Activated naive CD4-positive, alpha-beta T cell treated with anti-CD3 and anti-CD28 coated beads, Interleukin-2, amount 50 U/mL, for 24 hours (primary cell): Measurements from ENCODE around the gene NOM1.
"Not testable (repeated sequence)": the region's sequence is repeated elsewhere in the genome, so short reads cannot be mapped to it uniquely, and the experiment has no call there.

Source experiments
- H3K27ac Mint-ChIP-seq: one replicate; pipeline ENCODE4 v1.8.0; 2021; ENCODE audit warnings: mild to moderate bottlenecking, mixed read lengths
- H3K27me3 Mint-ChIP-seq: one replicate; pipeline ENCODE4 v1.8.0; 2021; ENCODE audit warnings: mixed read lengths
- H3K36me3 Mint-ChIP-seq: one replicate; pipeline ENCODE4 v1.8.0; 2021; ENCODE audit warnings: mixed read lengths
- H3K4me1 Mint-ChIP-seq: one replicate; pipeline ENCODE4 v1.8.0; 2021; ENCODE audit warnings: mixed read lengths
- H3K4me3 Mint-ChIP-seq: one replicate; pipeline ENCODE4 v1.8.0; 2021; ENCODE audit warnings: mild to moderate bottlenecking, mixed read lengths
- H3K9me3 Mint-ChIP-seq: one replicate; pipeline ENCODE4 v1.8.0; 2021; ENCODE audit warnings: mixed read lengths

The NOM1 gene, protein sequence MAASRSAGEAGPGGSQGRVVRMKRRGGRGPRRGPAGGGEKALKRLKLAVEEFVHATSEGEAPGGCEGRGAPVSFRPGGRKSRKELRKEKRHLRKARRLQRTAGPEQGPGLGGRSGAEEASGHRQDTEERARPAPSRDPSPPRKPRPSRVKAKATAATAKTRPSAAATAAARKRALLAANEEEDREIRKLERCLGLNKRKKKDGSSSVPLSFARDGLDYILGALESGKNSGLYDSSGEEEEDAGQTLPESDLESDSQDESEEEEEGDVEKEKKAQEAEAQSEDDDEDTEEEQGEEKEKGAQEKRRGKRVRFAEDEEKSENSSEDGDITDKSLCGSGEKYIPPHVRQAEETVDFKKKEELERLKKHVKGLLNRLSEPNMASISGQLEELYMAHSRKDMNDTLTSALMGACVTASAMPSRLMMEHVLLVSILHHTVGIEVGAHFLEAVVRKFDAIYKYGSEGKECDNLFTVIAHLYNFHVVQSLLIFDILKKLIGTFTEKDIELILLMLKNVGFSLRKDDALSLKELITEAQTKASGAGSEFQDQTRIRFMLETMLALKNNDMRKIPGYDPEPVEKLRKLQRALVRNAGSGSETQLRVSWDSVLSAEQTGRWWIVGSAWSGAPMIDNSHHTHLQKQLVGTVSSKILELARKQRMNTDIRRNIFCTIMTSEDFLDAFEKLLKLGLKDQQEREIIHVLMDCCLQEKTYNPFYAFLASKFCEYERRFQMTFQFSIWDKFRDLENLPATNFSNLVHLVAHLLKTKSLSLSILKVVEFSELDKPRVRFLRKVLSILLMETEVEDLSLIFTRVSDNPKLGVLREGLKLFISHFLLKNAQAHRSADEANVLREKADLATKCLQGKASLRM

DNA sequence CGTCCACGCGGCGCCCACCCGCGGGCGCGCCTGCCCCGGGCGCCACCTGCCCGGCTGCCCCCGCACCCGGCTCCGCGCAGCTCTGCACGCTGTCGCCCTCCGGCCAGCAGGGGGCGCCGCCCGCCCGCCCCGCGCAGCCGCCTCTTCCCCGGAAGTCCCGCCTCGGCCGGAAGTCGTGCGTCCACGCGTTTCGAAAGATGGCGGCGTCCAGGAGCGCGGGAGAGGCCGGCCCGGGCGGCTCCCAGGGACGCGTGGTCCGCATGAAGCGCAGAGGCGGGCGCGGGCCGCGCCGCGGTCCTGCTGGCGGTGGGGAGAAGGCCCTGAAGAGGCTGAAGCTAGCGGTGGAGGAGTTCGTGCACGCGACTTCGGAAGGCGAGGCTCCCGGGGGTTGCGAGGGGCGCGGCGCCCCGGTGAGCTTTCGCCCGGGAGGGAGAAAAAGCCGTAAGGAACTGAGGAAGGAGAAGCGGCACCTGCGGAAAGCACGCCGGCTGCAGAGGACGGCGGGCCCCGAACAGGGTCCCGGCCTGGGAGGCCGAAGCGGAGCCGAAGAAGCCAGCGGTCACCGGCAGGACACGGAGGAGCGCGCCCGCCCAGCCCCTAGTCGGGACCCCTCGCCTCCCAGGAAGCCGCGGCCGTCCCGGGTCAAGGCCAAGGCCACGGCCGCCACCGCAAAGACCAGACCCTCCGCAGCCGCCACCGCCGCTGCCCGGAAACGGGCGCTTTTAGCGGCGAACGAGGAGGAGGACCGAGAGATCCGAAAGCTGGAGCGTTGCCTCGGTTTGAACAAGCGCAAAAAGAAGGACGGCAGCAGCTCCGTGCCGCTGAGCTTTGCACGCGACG lies at the start of gene NOM1:
TSS of gene NOM1 (plus strand) at position 172 of the 840 bp plus-strand sequence. CDS start at position 198, 26 bp downstream.
- Mint-ChIP-seq H3K4me1 (peaks cover 35% of the 10 kb centered on the region), H3K36me3 (peaks cover 8% of the 10 kb centered on the region), H3K27ac (peak within 1 kb of the TSS; percentile 96), H3K27me3 (no peaks in the 10 kb centered on the region), H3K9me3 (no peaks in the 10 kb centered on the region), H3K4me3 (peak within 1 kb of the TSS; percentile 98)

DNA sequence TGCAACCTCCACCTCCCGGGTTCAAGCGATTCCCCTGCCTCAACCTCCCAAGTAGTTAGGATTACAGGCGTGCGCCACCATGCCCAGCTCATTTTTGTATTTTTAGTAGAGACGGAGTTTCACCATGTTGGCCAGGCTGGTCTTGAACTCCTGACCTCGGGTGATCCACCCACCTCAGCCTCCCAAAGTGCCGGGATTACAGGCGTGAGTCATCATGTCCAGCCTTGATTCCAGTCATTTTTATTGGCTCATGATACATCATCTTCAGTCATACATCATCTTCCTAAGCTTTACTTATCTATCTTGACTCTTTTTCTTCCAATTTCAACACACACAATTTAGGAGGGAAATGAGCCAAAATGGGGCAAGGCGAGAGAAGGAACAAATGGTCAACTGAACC lies 49.4 kb upstream of the NOM1 start:
- H3K36me3 Mint-ChIP-seq, H3K27me3 Mint-ChIP-seq, H3K4me3 Mint-ChIP-seq, H3K27ac Mint-ChIP-seq, H3K9me3 Mint-ChIP-seq: not testable (repeated sequence)
- H3K4me1 Mint-ChIP-seq, result peaks cover 14% of the 10 kb centered on the region

DNA sequence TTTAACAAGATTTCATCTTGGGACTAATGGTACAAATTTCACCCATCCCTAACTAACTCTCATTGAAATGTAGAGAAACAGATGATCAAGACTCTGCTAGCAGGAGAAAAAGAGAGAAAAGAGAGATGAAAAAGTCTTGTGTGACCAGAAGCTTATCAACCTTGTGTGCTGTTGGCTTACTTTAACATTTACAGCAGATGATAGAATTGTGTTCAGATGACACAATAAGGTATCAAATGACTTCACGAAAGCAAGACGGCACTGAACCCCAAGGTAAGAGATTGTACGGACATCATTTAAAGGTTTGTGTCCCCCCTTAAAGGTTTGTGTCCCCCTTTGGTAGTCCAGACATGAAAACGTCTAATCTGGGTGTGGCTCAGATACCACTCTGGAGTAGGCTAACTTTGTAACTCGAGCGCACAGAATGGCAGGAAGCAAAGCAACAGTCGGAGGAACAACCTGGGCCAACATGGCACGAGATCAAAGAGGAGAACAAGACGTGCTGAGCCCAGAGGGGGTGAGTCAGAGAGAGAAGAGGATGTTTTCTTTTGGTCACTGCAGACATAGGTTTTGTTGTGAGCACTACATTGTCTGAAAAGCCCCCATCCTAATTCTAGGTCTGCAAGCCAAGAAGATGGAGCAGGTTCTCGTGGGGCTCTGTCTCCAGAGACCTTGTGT lies 46.1 kb upstream of the NOM1 start:
- Mint-ChIP-seq H3K36me3 (no peaks in the 10 kb centered on the region), H3K27me3 (no peaks in the 10 kb centered on the region), H3K4me1 (peaks cover 9% of the 10 kb centered on the region), H3K4me3 (peak overlapping the region; percentile 8), H3K9me3 (no peaks in the 10 kb centered on the region), H3K27ac (peak overlapping the region; percentile 57)

- Mint-ChIP-seq H3K27me3 (no peaks in the 10 kb centered on the region), H3K4me1 (peaks cover 13% of the 10 kb centered on the region), H3K9me3 (no peaks in the 10 kb centered on the region), H3K27ac (no peak overlapping the region), H3K36me3 (no peaks in the 10 kb centered on the region), H3K4me3 (no peak overlapping the region)
Observed at GRCh38 chr7:156906200-156906649, 43.3 kb upstream of the NOM1 start.

DNA sequence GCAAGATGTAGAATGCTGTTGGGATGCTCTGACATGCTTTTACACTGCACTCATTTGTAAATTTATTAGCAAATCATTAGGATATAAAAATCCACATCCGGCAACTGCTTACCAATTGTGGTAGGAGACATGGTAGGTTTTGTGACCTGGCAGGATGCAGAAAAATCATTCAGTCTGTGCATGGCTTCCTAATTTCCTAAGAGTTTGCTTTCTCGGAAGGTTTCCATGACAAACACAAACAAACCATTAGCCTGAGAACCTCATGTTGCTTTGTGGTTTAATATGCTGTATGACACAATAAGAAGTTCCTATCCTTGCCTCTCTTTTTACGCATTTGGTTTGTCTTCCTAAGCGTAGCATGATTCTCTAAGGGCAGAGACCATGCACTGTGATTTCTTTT lies 41.9 kb upstream of the NOM1 start:
- H3K27ac Mint-ChIP-seq, result no peak overlapping the region
- peaks cover 4% of the 10 kb centered on the region for H3K27me3 Mint-ChIP-seq
- no peaks in the 10 kb centered on the region for H3K9me3 Mint-ChIP-seq
- no peaks in the 10 kb centered on the region for H3K36me3 Mint-ChIP-seq
- H3K4me1 Mint-ChIP-seq, result peaks cover 13% of the 10 kb centered on the region
- H3K4me3 Mint-ChIP-seq, result no peak overlapping the region

- H3K4me1 Mint-ChIP-seq, H3K27ac Mint-ChIP-seq, H3K9me3 Mint-ChIP-seq, H3K4me3 Mint-ChIP-seq, H3K27me3 Mint-ChIP-seq, H3K36me3 Mint-ChIP-seq: not testable (repeated sequence)
Observed at GRCh38 chr7:156909574-156910252, 39.8 kb upstream of the NOM1 start.

DNA sequence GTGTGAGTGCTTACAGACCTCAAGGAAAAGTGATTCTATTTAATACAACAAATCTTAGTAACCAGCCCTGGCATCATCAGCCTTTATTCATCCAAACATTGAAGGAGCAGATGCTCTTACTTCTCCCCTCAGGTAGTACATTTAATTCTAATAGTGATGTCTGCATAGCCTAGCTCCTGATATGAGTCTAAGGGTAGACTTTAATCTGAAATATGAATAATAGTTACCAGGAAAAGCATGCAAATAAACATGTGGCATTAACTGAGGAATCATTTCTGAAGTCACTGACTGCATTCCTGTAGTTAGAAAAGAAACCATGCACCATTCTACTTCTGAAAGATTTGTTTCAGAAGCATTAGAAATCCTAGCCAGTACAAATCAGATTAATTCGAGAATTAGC lies 30.9 kb upstream of the NOM1 start:
- Mint-ChIP-seq H3K4me1 (peaks cover 16% of the 10 kb centered on the region), H3K4me3 (no peak overlapping the region), H3K27me3 (peaks cover 13% of the 10 kb centered on the region), H3K36me3 (no peaks in the 10 kb centered on the region), H3K9me3 (no peaks in the 10 kb centered on the region), H3K27ac (no peak overlapping the region)

- no peaks in the 10 kb centered on the region for H3K9me3 Mint-ChIP-seq
- H3K27ac Mint-ChIP-seq, result no peak overlapping the region
- H3K36me3 Mint-ChIP-seq, result no peaks in the 10 kb centered on the region
- peaks cover 13% of the 10 kb centered on the region for H3K27me3 Mint-ChIP-seq
- H3K4me3 Mint-ChIP-seq, result no peak overlapping the region
- H3K4me1 Mint-ChIP-seq, result peaks cover 19% of the 10 kb centered on the region
Observed at GRCh38 chr7:156919132-156919713, 30.3 kb upstream of the NOM1 start.

- H3K27ac Mint-ChIP-seq, result no peak overlapping the region
- peaks cover 13% of the 10 kb centered on the region for H3K27me3 Mint-ChIP-seq
Observed at GRCh38 chr7:156920076-156920475, 29.4 kb upstream of the NOM1 start.

DNA sequence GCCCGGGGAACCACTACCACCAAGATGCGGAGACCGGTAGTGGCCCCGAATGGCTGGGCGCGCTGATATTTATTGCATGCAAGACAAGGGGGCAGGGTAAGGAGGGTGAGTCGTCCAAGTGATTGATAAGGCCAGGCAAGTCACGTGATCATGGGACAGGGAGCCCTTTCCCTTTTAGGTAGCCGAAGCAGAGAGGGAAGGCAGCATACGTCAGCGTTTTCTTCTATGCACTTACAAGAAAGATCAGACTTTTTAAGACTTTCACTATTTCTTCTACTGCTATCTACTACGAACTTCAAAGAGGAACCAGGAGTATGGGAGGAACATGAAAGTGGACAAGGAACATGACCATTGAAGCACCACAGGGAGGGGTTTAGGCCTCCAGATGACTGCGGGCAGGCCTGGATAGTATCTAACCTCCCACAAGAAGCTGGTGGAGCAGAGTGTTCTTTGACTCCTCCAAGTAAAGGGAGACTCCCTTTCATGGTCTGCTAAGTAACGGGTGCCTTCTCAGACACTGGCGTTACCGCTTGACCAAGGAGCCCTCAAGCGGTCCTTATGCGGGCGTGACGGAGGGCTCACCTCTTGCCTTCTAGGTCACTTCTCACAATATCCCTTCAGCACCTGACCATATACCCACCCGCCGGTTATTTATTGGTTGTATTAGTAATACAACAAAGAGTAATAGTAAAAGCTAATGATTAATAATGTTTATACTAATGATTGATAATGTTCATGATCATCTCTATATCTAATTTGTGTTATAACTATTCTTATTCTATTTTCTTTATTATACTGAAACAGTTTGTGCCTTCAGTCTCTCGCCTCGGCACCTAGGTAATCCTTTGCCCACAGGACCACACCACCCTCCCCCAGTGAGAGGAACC lies 28.8 kb upstream of the NOM1 start:
- not testable (repeated sequence) for H3K27ac Mint-ChIP-seq, H3K36me3 Mint-ChIP-seq, H3K9me3 Mint-ChIP-seq, H3K4me3 Mint-ChIP-seq
- peaks cover 11% of the 10 kb centered on the region for H3K27me3 Mint-ChIP-seq
- peaks cover 20% of the 10 kb centered on the region for H3K4me1 Mint-ChIP-seq

More at GRCh38 chr7:156920076-156920475, 29.4 kb upstream of the NOM1 start:
- no peak overlapping the region for H3K4me3 Mint-ChIP-seq
- H3K36me3 Mint-ChIP-seq, result no peaks in the 10 kb centered on the region
- peaks cover 20% of the 10 kb centered on the region for H3K4me1 Mint-ChIP-seq
- no peaks in the 10 kb centered on the region for H3K9me3 Mint-ChIP-seq

DNA sequence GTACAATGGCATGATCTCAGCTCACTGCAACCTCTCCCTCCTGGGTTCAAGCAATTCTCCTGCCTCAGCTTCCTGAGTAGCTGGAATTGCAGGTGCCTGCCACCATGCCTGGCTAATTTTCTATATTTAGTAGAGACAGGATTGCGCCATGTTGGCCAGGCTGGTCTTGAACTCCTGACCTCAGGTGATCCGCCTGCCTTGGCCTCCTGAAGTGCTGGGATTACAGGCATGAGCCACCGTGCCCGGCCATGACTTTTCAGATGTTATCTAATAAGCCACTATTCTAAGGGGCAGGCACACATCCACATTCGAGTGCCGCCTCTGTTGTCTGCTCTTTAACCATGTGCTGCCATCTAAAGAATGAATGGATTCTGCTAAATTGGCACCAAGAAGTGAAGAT lies 27.2 kb upstream of the NOM1 start:
- not testable (repeated sequence) for H3K4me3 Mint-ChIP-seq, H3K27ac Mint-ChIP-seq, H3K27me3 Mint-ChIP-seq, H3K9me3 Mint-ChIP-seq, H3K36me3 Mint-ChIP-seq
- peaks cover 20% of the 10 kb centered on the region for H3K4me1 Mint-ChIP-seq

DNA sequence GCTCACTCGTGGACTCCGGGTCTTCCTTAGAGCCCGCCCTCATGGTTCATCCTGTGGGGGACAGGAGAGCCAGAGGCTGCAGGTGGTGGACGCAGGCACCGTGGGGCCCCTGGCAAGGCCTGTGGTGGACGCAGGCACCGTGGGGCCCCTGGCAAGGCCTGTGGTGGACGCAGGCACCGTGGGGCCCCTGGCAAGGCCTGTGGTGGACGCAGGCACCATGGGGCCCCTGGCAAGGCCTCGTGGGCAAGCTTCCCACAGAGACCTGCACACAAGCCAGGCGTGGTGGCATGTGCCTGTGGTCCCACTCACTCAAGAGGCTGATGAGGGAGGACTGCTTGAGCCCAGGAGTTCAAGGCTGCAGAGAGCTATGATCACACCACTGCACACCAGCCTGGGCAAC lies 23.7 kb upstream of the NOM1 start:
- not testable (repeated sequence) for H3K4me3 Mint-ChIP-seq, H3K27me3 Mint-ChIP-seq, H3K9me3 Mint-ChIP-seq, H3K36me3 Mint-ChIP-seq, H3K27ac Mint-ChIP-seq
- H3K4me1 Mint-ChIP-seq, result peaks cover 36% of the 10 kb centered on the region

- no peak overlapping the region for H3K27ac Mint-ChIP-seq
- no peaks in the 10 kb centered on the region for H3K36me3 Mint-ChIP-seq
- peaks cover 1% of the 10 kb centered on the region for H3K27me3 Mint-ChIP-seq
- no peaks in the 10 kb centered on the region for H3K9me3 Mint-ChIP-seq
- no peak overlapping the region for H3K4me3 Mint-ChIP-seq
- peaks cover 30% of the 10 kb centered on the region for H3K4me1 Mint-ChIP-seq
Observed at GRCh38 chr7:156927571-156928405, 21.7 kb upstream of the NOM1 start.
